Activated naive CD4-positive, alpha-beta T cell treated with anti-CD3 and anti-CD28 coated beads, Interleukin-2, amount 50 U/mL, for 24 hours (primary cell): ENCODE data around the gene EXOC1.
"Not testable (repeated sequence)": the region's sequence is repeated elsewhere in the genome, so short reads cannot be mapped to it uniquely, and the experiment has no call there.

Experiments
- H3K27ac Mint-ChIP-seq: one replicate; pipeline ENCODE4 v1.8.0; 2021; ENCODE audit warnings: mild to moderate bottlenecking, mixed read lengths
- H3K27me3 Mint-ChIP-seq: one replicate; pipeline ENCODE4 v1.8.0; 2021; ENCODE audit warnings: mixed read lengths
- H3K36me3 Mint-ChIP-seq: one replicate; pipeline ENCODE4 v1.8.0; 2021; ENCODE audit warnings: mixed read lengths
- H3K4me1 Mint-ChIP-seq: one replicate; pipeline ENCODE4 v1.8.0; 2021; ENCODE audit warnings: mixed read lengths
- H3K4me3 Mint-ChIP-seq: one replicate; pipeline ENCODE4 v1.8.0; 2021; ENCODE audit warnings: mild to moderate bottlenecking, mixed read lengths
- H3K9me3 Mint-ChIP-seq: one replicate; pipeline ENCODE4 v1.8.0; 2021; ENCODE audit warnings: mixed read lengths

EXOC1 gene

DNA sequence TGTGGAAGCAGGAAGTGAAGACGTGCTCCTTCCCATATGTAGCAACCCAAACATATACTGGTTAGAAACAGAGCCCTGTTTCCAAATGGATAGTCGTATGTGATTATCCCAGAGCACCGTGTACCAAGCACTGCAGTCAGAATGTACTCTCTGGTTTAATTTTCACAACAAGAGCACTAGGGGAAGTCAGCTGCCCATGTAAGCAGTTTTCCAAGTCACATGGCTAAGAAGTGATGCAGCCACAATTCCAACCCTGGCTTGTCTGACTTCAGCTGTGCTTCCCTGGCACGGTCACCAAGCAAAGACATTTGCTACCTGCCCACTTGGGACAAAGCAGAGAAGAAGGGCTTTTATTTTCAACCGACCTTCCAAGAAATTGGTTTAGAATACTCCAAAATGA lies 67.1 kb downstream of the EXOC1 start:
- Mint-ChIP-seq H3K27me3 (no peaks in the 10 kb centered on the region), H3K36me3 (no peaks in the 10 kb centered on the region), H3K4me1 (no peaks in the 10 kb centered on the region), H3K4me3 (no peak overlapping the region), H3K9me3 (no peaks in the 10 kb centered on the region), H3K27ac (no peak overlapping the region)

DNA sequence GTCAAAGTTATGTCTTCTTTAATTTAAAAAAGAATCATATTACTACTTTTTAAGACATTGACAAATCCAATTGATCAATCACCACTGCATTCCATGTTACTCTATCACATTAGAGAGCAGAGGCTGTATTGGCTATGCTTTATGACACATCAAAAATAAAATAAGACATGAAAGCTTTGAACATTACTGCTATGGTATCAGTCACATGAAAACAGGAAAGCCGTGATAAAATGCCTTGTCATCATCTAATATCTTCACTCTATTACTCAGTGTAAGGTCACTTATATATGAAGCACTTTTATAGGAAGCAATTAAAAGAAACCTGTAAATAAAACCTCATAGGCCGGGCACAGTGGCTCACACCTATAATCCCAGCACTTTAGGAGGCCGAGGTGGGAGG lies 67.6 kb downstream of the EXOC1 start:
- Mint-ChIP-seq H3K27ac (no peak overlapping the region), H3K4me1 (no peaks in the 10 kb centered on the region), H3K36me3 (no peaks in the 10 kb centered on the region), H3K27me3 (no peaks in the 10 kb centered on the region), H3K4me3 (no peak overlapping the region), H3K9me3 (no peaks in the 10 kb centered on the region)

DNA sequence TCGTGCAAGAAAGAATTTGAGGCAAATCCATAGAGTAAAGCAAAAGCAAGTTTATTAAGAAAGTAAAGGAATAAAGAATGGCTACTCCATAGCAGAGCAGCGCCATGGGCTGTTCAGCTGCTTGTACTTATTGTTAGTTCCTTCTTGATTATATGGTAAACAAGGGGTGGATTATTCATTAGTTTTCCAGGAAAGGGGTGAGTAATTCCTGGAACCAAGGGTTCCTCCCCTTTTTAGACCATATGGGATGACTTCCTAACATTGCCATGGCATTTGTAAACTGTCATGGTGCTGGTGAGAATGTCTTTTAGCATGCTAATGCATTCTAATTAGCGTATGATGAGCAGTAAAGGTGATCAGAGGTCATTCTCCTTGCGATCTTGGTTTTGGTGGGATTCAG lies 71.8 kb downstream of the EXOC1 start:
- H3K27me3 Mint-ChIP-seq, result no peaks in the 10 kb centered on the region
- no peak overlapping the region for H3K27ac Mint-ChIP-seq
- H3K4me3 Mint-ChIP-seq, result no peak overlapping the region
- no peaks in the 10 kb centered on the region for H3K4me1 Mint-ChIP-seq
- peaks cover 4% of the 10 kb centered on the region for H3K36me3 Mint-ChIP-seq
- H3K9me3 Mint-ChIP-seq, result peaks cover 4% of the 10 kb centered on the region

DNA sequence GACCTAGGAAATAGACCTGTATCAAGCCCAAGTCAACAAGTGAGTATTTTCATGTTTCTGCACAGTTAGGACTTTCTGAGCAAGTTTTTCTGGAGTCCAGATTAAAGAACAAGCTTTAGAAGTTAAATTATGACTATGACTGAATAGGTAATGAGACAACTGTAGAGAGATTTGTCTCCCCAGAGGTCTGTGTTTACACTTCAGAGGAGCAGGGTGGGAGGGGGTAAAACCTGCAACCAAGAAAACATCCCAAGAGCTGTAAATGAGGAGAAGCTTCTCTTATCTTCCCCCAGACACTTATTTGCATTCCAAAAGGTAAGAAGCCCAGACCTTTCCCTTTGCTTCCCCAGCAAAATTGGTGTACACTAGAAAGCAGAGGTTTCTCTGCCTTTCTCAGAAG lies 73.2 kb downstream of the EXOC1 start:
- Mint-ChIP-seq H3K27me3 (no peaks in the 10 kb centered on the region), H3K4me3 (no peak overlapping the region), H3K27ac (no peak overlapping the region), H3K4me1 (peaks cover 4% of the 10 kb centered on the region), H3K36me3 (peaks cover 4% of the 10 kb centered on the region), H3K9me3 (peaks cover 4% of the 10 kb centered on the region)

DNA sequence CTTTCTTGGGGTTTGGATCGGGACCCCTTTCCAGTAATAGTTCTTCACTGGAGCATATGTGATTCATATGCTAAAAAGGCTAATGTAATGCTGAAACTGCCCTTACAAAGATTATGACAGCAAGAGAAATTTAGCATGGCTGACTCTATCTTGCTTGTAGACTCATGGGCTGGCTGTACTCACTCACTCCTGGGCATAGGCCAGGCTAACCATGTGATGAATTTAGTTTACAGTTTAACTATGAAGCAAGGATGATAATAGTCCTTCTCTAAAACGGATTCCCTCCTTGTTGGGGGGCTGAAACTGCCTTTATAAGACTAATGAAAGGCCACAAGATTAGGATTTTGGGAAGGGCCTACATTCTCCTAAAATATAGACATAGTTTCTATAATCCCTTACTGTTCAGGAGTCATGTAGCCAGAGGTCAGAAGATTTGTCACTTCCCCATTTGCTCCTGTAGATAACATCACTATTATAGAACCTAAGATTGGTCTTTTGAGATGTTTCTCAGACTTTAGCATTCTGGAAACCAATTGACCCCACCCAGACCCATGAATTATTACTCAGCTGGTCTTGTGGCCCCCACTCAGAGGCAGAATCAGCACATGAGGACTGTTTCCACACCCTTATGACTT lies 74.5 kb downstream of the EXOC1 start:
- no peak overlapping the region for H3K27ac Mint-ChIP-seq
- H3K27me3 Mint-ChIP-seq, result no peaks in the 10 kb centered on the region
- no peak overlapping the region for H3K4me3 Mint-ChIP-seq
- peaks cover 4% of the 10 kb centered on the region for H3K9me3 Mint-ChIP-seq
- H3K4me1 Mint-ChIP-seq, result peaks cover 4% of the 10 kb centered on the region
- H3K36me3 Mint-ChIP-seq, result peaks cover 4% of the 10 kb centered on the region

DNA sequence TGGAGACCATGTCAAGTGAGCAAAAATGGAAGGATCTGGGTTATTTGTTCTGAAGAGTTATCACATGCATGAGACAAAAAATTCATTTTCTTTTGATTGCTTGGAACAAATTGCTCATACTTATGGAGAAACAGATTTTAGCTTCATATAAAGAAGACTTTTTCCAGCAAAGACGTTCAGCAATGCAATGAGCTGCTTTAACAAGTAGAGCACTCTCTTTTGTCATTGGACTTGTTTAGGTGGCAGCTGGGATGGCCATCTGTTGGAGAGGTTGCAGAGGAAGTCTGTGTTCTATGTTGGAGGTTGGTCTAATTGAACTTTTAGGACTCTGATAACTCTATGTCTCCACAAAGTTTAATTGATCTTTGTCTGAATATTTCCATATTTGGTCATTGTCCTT lies 75.4 kb downstream of the EXOC1 start:
- no peaks in the 10 kb centered on the region for H3K27me3 Mint-ChIP-seq
- H3K4me3 Mint-ChIP-seq, result no peak overlapping the region
- no peak overlapping the region for H3K27ac Mint-ChIP-seq
- peaks cover 6% of the 10 kb centered on the region for H3K9me3 Mint-ChIP-seq
- H3K4me1 Mint-ChIP-seq, result peaks cover 4% of the 10 kb centered on the region
- peaks cover 4% of the 10 kb centered on the region for H3K36me3 Mint-ChIP-seq

DNA sequence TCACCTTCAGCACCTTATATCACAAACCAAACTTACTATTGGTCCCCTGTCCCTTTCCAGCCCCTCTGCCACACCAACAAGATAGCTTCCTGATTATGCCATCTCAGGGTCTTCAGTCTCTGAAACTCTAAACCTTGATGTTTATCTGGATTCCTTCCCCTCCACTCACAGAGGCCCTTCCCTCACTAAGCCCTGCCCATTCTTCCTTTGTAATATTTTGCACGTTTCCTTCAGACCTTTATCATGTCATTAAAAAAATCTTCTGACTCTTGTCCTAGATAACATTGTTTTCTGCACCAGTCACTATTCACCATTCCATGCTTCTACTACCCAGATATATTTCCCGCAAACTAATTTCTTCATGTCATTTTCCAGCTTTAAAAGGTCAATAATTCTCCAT lies 77.6 kb downstream of the EXOC1 start:
- Mint-ChIP-seq H3K4me1 (peaks cover 4% of the 10 kb centered on the region), H3K9me3 (peaks cover 12% of the 10 kb centered on the region), H3K36me3 (peaks cover 6% of the 10 kb centered on the region), H3K27me3 (no peaks in the 10 kb centered on the region), H3K27ac (no peak overlapping the region), H3K4me3 (no peak overlapping the region)

DNA sequence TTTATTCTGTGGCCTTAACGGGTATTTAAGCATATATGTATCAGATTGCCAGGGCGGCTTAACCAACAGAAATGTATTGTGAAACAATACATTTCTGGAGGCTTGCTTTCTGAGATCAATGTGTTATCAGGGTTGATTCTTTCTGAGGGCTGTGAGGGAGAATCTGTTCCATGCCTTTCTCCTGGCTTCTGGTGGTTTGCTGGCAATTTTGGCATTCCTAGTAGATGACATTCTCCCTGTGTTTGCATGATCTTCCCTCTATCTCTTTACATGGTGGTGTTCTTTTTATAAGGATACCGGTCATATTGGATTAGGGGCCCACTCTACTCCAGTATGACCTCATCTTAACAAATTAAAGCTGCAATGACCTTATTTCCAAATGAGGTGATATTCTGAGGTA lies 78.4 kb downstream of the EXOC1 start:
- H3K27me3 Mint-ChIP-seq, result no peaks in the 10 kb centered on the region
- no peak overlapping the region for H3K4me3 Mint-ChIP-seq
- H3K4me1 Mint-ChIP-seq, result peaks cover 4% of the 10 kb centered on the region
- H3K36me3 Mint-ChIP-seq, result peaks cover 11% of the 10 kb centered on the region
- no peak overlapping the region for H3K27ac Mint-ChIP-seq
- H3K9me3 Mint-ChIP-seq, result peaks cover 18% of the 10 kb centered on the region

DNA sequence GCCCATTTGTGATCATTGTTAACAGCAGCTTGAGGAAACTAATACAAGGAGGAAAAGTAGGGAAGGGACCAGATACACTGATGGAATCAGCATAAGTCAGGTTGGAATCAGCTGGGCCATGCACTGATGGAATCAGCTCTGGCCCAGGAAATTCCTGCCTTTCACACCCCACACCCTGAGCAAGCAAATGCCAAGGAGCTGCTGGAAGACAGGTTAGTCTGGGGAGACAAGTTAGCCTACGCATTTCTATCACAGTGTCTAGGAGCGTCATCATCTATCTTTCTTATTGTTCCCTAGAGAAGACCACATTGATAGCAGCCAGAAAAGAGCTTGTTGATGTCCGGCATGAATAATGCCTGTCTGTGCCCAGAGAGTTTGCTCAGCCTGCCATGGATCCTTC lies 79.1 kb downstream of the EXOC1 start:
- Mint-ChIP-seq H3K9me3 (peaks cover 19% of the 10 kb centered on the region), H3K36me3 (peaks cover 14% of the 10 kb centered on the region), H3K27ac (no peak overlapping the region), H3K4me1 (peaks cover 4% of the 10 kb centered on the region), H3K27me3 (no peaks in the 10 kb centered on the region), H3K4me3 (no peak overlapping the region)

DNA sequence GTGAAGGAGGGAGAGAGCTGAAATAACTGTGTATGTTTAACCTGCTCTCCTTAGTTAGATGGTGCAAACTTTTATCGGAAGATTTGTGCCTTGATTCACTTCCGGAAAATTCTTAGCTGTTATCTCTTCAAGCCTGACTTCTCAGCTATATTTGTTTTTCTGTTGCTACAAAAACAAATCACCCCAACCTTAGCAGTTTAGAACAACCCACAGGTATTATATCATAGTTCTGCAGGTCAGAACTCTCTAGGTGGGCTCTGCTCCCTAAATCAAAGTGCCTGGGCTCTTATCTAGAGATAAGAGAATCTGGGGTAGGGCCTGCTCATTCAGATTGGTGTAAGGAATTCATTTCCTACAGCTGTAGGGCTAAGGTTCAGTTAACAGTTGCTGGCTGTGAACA lies 80.2 kb downstream of the EXOC1 start:
- H3K27ac Mint-ChIP-seq, result no peak overlapping the region
- H3K27me3 Mint-ChIP-seq, result no peaks in the 10 kb centered on the region
- peaks cover 27% of the 10 kb centered on the region for H3K9me3 Mint-ChIP-seq
- H3K4me1 Mint-ChIP-seq, result peaks cover 4% of the 10 kb centered on the region
- H3K36me3 Mint-ChIP-seq, result peaks cover 20% of the 10 kb centered on the region
- no peak overlapping the region for H3K4me3 Mint-ChIP-seq

DNA sequence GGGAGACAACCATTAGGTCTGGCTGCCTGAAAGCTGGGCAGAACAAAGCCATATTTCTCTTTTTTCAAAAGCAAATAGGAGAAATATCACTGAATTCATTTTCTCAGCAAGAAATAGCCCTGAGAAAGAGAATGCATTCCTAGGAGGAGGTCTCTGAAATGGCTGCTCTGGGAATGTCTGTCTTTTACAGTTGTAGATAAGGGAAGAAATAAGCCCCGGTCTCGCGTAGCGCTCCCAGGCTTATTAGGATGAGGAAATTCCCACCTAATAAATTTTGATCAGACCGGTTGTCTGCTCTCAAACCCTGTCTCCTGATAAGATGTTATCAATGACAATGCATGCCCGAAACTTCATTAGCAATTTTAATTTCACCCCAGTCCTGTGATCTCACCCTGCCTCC lies 82.5 kb downstream of the EXOC1 start:
- H3K36me3 Mint-ChIP-seq, result peaks cover 35% of the 10 kb centered on the region

DNA sequence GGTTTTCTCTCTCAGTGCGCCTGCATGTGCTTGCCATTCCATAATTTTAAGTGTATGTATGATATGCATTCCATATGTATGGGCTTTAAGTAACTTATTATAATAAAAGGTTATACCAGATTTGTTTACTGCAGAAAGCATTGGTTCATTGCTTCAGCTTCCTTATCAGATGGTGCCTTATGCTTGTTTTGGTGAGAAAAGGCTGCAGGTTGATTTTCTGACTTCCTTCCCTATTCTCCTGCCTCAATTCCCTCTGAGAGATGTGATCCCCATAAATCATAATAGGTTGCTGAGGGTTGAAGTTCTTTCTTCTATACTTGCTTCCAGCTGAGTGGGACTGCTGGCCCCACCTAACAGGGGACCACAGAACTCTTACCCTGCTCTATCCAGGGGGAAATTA lies 85.0 kb downstream of the EXOC1 start:
- no peaks in the 10 kb centered on the region for H3K27me3 Mint-ChIP-seq
- no peak overlapping the region for H3K4me3 Mint-ChIP-seq
- peaks cover 40% of the 10 kb centered on the region for H3K9me3 Mint-ChIP-seq
- H3K27ac Mint-ChIP-seq, result no peak overlapping the region
- H3K4me1 Mint-ChIP-seq, result no peaks in the 10 kb centered on the region
- peaks cover 35% of the 10 kb centered on the region for H3K36me3 Mint-ChIP-seq

More for the DNA sequence above, 82.5 kb downstream of the EXOC1 start:
- not testable (repeated sequence) for H3K4me3 Mint-ChIP-seq, H3K27ac Mint-ChIP-seq, H3K27me3 Mint-ChIP-seq, H3K4me1 Mint-ChIP-seq
- H3K9me3 Mint-ChIP-seq, result peaks cover 40% of the 10 kb centered on the region

DNA sequence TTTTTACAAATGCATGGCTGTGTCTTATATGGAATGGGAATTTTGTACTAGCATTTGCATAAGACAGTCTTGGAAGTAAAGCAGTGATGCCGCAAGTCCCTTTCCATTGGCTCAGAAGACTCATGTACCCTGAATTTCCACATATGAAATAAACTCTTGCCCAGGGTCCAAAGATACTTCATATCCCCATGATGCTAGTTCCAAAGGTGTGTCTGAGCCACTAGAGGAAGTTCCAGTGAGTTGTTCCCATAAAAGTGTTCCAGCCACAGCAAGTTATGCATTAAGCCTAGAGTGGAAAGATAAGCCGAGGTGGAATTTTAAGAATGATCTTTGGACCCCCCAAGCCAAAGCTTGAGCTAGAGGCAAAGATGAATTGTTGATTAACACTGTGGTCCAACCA lies 86.0 kb downstream of the EXOC1 start:
- Mint-ChIP-seq H3K4me3 (no peak overlapping the region), H3K36me3 (peaks cover 37% of the 10 kb centered on the region), H3K4me1 (no peaks in the 10 kb centered on the region)

DNA sequence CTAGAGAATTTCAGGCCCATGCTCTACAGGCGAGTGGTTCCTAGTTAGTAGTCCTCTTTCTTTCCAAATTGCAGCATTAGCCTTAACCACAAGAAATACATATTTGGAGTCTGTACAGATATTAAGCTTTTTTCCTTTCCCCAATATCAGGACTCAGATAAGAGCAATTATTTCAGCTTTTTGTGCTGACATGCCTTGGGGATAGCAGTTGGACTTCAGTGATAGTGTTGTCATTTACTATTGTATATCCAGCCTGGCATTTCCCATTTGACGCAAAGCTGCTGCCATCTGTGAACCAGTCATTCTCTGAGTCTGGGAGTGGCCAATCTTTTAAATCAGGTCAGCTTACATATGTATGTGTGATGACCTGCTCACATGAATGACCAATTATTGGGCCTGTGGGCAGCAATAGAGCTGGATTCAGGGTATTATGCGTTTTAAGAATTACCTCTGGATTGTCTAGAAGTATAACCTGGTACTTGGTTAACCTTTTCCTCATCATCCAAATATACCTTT lies 88.5 kb downstream of the EXOC1 start:
- H3K4me3 Mint-ChIP-seq, result no peak overlapping the region
- H3K27ac Mint-ChIP-seq, result no peak overlapping the region
- no peaks in the 10 kb centered on the region for H3K27me3 Mint-ChIP-seq
- H3K4me1 Mint-ChIP-seq, result peaks cover 13% of the 10 kb centered on the region
- H3K9me3 Mint-ChIP-seq, result peaks cover 31% of the 10 kb centered on the region
- peaks cover 38% of the 10 kb centered on the region for H3K36me3 Mint-ChIP-seq

More for the DNA sequence above, 86.0 kb downstream of the EXOC1 start:
- H3K9me3 Mint-ChIP-seq, result peaks cover 33% of the 10 kb centered on the region
- no peaks in the 10 kb centered on the region for H3K27me3 Mint-ChIP-seq
- H3K27ac Mint-ChIP-seq, result no peak overlapping the region

DNA sequence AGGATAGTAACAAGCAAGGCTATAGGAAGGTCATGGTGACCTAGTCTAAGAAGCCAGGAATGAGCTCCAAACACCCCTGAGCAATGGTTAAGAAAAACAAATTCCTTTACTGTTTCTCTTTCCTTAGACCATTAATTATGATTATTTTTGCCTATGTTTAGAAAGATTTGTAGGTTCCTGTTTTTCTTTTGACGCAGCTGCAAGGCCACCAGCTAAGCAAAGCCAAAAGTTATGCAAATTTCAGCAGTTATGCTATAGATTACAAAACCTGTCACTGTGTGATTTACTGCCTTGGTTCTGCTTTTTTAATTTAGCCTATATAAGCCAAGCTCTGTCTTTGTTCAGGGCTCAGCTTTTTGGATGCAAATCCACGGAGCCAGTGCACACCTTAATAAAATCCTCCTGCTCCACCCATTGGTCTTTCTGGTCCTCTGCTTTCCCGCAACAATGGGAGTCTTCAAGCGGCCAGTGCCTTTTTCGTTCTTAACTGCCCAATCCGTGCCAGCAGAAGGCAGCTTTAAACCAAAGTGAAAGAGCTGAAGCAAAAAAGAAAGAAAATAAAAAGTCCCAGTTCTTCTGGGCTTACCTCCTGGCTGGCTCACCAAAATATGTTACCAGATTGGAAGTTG lies 93.9 kb downstream of the EXOC1 start:
- peaks cover 5% of the 10 kb centered on the region for H3K9me3 Mint-ChIP-seq
- H3K4me3 Mint-ChIP-seq, result peak overlapping the region; percentile 95
- peaks cover 54% of the 10 kb centered on the region for H3K4me1 Mint-ChIP-seq
- H3K27ac Mint-ChIP-seq, result peak overlapping the region; percentile 93
- no peaks in the 10 kb centered on the region for H3K27me3 Mint-ChIP-seq
- peaks cover 10% of the 10 kb centered on the region for H3K36me3 Mint-ChIP-seq

DNA sequence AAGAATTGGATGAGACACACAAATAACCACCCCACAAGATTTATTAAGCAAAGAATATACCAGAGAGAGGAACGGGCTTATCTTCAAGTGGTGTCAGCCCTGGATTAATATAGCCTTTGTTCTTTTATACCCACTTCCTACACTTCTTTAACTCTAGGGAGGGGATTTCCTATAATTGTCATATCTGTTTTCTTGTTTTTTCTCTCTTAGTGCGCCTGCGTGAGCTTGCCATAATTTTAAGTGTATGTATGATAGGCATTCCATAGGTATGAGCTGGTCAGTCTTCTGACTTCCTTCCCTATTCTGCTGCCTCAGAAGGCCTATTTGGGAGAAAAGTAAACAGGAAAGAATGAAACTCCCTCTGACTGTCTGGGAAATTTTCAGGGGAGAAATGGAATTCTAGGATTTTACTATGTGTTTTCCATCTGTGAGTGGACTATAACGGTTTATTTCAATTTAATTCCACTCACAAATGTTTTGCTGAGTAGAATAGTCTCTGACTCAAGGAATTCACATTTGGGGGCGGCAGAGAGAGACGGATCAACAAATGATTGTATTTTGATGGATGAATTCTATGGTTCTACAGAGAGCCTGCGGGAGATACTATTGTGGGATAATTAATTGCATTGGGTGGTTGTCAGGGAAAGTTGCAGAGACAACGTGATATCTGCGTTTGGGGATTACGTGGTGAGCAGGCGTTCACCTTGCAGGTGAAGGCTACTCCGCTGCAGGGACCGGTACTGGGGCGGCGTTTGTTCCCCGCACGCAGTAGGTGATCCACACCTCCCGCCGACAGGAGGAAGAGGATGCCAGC lies 94.7 kb downstream of the EXOC1 start:
- H3K27ac Mint-ChIP-seq, result peak overlapping the region; percentile 93
- peaks cover 5% of the 10 kb centered on the region for H3K9me3 Mint-ChIP-seq
- H3K27me3 Mint-ChIP-seq, result no peaks in the 10 kb centered on the region
- peaks cover 10% of the 10 kb centered on the region for H3K36me3 Mint-ChIP-seq
- peak overlapping the region; percentile 95 for H3K4me3 Mint-ChIP-seq
- peaks cover 56% of the 10 kb centered on the region for H3K4me1 Mint-ChIP-seq
